LNCaP clone FGC (cell line): ENCODE measurements around the gene PNPLA1.

Experiments
- DNase-seq: peaks from one replicate; pipeline ENCODE4 v3.0.0-alpha.2; 2011; ENCODE audit warnings: low read depth
- H3K4me3 ChIP-seq: 2 replicates; pipeline ENCODE4 v1.5.1; 2011; ENCODE audit warnings: mild to moderate bottlenecking, low read depth, low read length, control low read depth
- TF ChIP-seq, protein P1 (sequence below): IDR thresholded peaks from 2 replicates; pipeline ENCODE4 v1.5.1; 2012; ENCODE audit warnings: mild to moderate bottlenecking; ENCODE audit not compliant: control insufficient read depth, insufficient read depth; ENCODE audit errors: extremely low read depth

Gene PNPLA1

DNA sequence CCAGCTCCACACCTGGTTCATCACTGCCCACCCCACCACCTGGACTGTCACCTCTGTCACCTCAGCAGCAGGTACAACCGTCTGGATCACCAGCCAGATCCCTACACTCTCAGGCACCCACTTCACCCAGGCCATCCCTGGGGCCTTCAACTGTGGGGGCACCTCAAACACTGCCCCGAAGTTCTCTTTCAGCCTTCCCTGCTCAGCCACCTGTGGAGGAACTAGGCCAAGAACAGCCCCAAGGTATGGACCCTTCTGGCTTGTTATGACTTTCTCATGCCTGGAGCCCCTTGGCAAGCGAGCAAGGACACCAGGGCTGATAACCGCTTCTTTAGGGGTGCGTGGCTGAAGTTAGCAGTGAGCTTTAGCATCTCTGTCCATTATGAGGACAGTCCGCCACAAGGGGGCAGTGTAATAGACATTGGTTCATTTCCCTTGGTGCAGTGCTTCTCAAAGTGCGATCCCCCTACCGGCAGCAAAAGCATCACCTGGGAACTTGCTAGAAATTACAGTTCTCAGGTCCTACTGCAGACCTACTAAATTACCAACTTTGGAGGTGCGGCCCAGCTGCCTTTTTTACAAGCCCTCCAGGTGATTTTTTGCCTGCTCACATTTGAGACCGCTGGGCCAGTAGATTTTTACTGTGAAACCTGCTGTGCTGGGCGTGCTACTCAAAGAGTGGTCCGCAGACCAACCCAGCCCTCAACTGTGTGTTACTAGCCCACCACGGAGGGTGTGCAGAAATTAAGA, 32.5 kb downstream of the PNPLA1 start:
- H3K4me3 ChIP-seq, result no peak overlapping the region
- TF ChIP-seq, protein P1, sequence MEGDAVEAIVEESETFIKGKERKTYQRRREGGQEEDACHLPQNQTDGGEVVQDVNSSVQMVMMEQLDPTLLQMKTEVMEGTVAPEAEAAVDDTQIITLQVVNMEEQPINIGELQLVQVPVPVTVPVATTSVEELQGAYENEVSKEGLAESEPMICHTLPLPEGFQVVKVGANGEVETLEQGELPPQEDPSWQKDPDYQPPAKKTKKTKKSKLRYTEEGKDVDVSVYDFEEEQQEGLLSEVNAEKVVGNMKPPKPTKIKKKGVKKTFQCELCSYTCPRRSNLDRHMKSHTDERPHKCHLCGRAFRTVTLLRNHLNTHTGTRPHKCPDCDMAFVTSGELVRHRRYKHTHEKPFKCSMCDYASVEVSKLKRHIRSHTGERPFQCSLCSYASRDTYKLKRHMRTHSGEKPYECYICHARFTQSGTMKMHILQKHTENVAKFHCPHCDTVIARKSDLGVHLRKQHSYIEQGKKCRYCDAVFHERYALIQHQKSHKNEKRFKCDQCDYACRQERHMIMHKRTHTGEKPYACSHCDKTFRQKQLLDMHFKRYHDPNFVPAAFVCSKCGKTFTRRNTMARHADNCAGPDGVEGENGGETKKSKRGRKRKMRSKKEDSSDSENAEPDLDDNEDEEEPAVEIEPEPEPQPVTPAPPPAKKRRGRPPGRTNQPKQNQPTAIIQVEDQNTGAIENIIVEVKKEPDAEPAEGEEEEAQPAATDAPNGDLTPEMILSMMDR, result peak; percentile 99

DNA sequence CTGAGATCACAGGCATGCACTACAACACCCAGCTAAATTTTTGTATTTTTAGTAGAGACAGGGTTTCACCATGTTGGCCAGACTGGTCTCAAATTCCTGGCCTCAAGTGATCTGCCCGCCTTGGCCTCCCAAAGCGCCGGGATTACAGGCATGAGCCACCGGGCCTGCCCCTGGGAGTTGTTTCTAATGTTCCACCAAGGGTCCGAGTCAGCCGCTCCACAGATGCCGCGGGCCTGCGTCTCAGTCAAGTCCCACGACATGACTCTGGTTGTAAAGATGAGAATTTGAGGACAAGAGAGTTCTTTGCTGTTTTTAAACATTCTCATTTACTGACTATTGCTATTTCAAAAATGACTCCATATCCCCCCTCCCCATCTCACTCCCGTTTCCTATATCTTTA, 36.0 kb downstream of the PNPLA1 start:
- no peak overlapping the region for H3K4me3 ChIP-seq
- TF ChIP-seq, protein P1, result no peak
- DNase-seq, result no peak

More for the DNA sequence above, 32.5 kb downstream of the PNPLA1 start:
- peak; percentile 69 for DNase-seq

DNA sequence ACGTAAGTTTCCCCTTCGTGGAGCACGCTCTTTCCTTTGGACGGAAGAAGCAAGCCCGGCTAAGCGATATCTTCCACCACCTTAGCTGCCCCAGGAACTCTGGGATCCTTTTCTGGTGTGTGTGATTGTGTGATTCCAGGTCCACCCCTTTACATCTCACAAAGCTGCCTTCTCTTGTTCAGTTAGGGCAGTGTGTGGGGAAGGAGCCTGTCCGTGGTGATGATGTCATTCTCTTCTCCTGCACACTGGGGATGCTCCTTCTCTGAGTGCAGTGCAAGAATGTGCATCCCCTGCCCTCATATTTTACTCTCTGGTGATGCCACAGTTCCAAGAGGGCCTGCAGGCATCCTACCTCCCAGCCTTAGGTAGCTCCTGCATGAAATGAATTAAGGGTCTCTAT, 36.5 kb downstream of the PNPLA1 start:
- no peak for DNase-seq
- no peak overlapping the region for H3K4me3 ChIP-seq
- TF ChIP-seq, protein P1, result no peak

DNA sequence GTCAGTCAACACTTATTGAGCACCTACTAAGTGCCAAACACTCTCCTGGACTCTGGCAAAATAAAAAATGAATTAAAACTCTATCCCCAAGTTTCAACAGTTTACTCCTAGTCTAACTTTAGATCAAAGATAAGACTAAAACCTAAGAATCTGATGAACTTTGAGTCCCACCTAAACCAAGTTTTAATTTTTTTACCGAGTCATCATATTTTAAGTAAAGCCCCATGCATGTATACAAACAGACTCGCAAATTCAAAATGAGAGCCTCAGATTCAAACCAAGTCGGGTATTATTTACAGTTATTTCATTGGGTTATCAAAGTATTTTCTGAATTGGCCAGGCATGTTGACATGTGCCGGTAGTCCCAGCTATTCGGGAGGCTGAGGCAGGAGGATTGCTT, 38.7 kb downstream of the PNPLA1 start:
- TF ChIP-seq, protein P1, result no peak
- no peak for DNase-seq
- no peak overlapping the region for H3K4me3 ChIP-seq

DNA sequence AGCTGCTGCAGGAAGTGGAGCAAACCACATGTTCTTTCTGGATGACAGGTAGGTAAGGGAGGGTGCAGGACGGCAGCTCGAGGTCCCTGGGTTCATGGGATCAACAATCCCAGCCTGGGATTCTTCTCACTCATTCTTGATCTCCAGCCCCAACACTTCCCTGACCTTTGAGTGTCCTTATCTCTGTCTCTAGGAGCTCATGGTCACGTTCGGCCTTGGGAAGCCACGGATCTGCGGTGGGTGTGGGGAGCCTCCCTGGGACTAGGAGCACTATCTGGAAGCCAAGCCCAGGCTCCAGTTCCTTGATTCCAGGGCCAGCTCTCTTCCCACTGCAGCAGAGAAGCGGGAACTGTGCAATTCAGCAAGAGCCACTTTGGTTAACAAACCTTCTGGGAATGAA, 39.3 kb downstream of the PNPLA1 start:
- TF ChIP-seq, protein P1, result no peak
- no peak overlapping the region for H3K4me3 ChIP-seq
- DNase-seq, result no peak

DNA sequence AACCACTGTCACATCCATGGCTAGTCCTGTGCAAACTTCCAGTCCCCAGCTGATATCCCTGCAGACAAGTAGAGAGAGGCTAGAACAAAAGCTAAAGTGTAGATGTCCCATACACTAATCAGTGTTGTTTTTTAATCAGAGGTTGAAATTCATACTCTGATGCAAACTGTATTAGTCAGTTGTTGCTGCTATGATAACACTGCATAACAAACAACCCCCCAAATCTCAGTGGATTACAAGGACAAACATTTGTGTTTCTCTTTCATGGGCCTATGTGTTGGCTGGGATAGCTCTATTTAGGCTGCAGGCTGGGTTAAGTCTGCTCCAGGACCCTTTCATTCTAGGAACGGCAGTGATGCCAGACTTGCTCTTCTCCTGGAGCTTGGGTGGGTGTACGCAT, 40.0 kb downstream of the PNPLA1 start:
- TF ChIP-seq, protein P1, result no peak
- DNase-seq, result no peak

More for the DNA sequence above, 40.0 kb downstream of the PNPLA1 start:
- no peak overlapping the region for H3K4me3 ChIP-seq
